Measurements from ENCODE around the gene SLC25A34. TPM values are rescaled to one million over a fixed set of nuclear protein-coding genes. Genes with fewer than 3 reads are reported as not detected.

The SLC25A34 gene
- total and polyA plus RNA-seq, 4 experiments from 2014 or later: 0.08 to 4.2 (median 2.2) TPM; not detected in 1

DNA sequence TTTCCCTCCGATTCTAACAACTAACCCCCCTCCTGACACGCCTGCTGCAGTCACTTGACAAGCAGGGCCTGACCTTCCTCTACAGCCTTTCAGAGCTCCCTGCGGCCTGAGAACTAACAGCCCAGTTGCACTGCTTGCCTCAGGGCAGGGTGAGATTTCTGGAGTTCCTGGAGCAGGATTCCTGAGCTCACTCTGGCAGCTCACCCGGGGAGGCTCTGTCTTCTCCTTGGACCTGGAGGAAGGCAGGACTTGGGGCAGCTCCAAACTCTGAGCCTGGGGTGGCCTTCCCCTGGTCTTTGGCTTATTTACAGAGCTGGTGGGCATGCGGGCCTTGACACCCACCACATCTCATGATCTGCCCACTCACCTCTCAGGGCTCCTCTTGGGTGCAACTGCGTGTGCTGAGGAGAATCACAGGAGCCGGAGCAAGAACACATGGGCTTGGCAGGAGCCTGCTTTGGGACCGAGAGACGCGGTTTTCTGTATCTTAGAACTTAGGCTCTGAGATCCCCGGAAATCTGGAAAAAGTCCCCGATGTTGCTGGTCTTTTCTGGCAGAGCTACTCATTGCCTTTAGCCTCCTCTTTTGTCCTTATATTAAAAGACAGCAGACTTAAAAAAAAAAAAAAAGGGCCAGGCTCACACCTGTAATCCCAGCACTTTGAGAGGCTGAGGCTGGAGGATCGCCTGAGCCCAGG is 13.1 kb upstream of the SLC25A34 start:
- no peak overlapping the region for H3K4me3 Mint-ChIP-seq
- ChIA-PET CTCF (ENCODE audit: partially characterized antibody) (interaction anchor here (1.2 kb wide), 2 partner anchors 15 to 25 kb away, joined by 3 read pairs; no protein-coding TSS in a partner anchor), POLR2A (ENCODE audit: partially characterized antibody) (no interaction called here)
- no peaks in the 10 kb centered on the region for H3K9me3 Mint-ChIP-seq
- Histone ChIP-seq H3K27me3 (ENCODE audit: insufficient read depth, low read length) (no peaks in the 10 kb centered on the region), H3K4me1 (ENCODE audit: insufficient read depth, low read length) (no peaks in the 10 kb centered on the region), H3K9me3 (ENCODE audit: control insufficient read depth in 1 of 2, low read length in 2 of 2) (no peaks in the 10 kb centered on the region), H3K27ac (ENCODE audit: low read depth, low read length) (no peak overlapping the region), H3K4me3 (ENCODE audit: low read length in 2 of 2) (no peak overlapping the region), H3K36me3 (ENCODE audit: insufficient read depth, low read length) (peaks cover 56% of the 10 kb centered on the region)
- H3K36me3 Mint-ChIP-seq: peaks cover 32 to 60% of the 10 kb centered on the region in 2 donors
- no peaks in the 10 kb centered on the region for H3K4me1 Mint-ChIP-seq
- intact Hi-C loops (cut with micrococcal nuclease): no loop called here
- H3K27ac Mint-ChIP-seq: peak overlapping the region in 1 of 7 donors; percentile 68
- no peak for DNase-seq
- no peaks in the 10 kb centered on the region for H3K27me3 Mint-ChIP-seq

DNA sequence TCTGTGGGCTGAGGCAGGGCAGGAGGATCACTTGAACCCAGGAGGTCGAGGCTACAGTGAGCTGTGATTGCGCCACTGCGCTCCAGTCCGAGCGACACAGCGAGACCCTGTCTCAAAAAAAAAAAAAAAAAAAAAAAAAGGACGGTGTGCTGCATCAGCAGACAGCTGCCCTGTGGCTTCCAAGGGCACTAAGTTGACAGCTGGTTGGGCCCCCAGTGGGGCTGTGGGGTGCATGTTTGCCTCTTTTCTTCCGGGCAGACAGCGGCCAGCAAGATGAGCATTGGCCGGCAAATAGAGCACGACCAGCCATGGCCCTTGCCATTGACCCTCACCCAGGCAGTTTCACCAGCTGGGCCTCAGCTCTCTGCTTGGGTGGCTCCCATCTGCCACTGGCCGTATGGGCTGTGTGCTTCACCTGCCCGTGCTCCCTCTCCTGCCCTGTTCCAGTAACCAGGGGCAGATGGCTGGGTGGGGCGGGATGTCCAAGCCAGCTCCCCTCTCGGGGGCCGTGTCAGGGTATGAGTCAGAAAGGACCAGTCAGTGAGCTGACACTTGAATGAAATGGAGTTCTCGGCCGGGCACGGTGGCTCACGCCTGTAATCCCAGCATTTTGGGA is 12.3 kb upstream of the SLC25A34 start:
- H3K27me3 Mint-ChIP-seq: no peaks in the 10 kb centered on the region
- intact Hi-C loops (cut with micrococcal nuclease): no loop called here
- Histone ChIP-seq H3K9me3 (ENCODE audit: control insufficient read depth in 1 of 2, low read length in 2 of 2) (no peaks in the 10 kb centered on the region), H3K4me1 (ENCODE audit: insufficient read depth, low read length) (no peaks in the 10 kb centered on the region), H3K27ac (ENCODE audit: low read depth, low read length) (no peak overlapping the region), H3K36me3 (ENCODE audit: insufficient read depth, low read length) (peaks cover 60% of the 10 kb centered on the region), H3K27me3 (ENCODE audit: insufficient read depth, low read length) (no peaks in the 10 kb centered on the region), H3K4me3 (ENCODE audit: low read length in 2 of 2) (no peak overlapping the region)
- no peak for DNase-seq
- ChIA-PET POLR2A (ENCODE audit: partially characterized antibody) (no interaction called here), CTCF (ENCODE audit: partially characterized antibody) (interaction anchor here (1.2 kb wide), 2 partner anchors 14 to 26 kb away, joined by 3 read pairs; no protein-coding TSS in a partner anchor)
- peaks cover 26 to 63% of the 10 kb centered on the region in 2 donors for H3K36me3 Mint-ChIP-seq
- no peaks in the 10 kb centered on the region for H3K4me1 Mint-ChIP-seq
- H3K27ac Mint-ChIP-seq: no peak overlapping the region
- no peaks in the 10 kb centered on the region for H3K9me3 Mint-ChIP-seq
- H3K4me3 Mint-ChIP-seq: no peak overlapping the region

DNA sequence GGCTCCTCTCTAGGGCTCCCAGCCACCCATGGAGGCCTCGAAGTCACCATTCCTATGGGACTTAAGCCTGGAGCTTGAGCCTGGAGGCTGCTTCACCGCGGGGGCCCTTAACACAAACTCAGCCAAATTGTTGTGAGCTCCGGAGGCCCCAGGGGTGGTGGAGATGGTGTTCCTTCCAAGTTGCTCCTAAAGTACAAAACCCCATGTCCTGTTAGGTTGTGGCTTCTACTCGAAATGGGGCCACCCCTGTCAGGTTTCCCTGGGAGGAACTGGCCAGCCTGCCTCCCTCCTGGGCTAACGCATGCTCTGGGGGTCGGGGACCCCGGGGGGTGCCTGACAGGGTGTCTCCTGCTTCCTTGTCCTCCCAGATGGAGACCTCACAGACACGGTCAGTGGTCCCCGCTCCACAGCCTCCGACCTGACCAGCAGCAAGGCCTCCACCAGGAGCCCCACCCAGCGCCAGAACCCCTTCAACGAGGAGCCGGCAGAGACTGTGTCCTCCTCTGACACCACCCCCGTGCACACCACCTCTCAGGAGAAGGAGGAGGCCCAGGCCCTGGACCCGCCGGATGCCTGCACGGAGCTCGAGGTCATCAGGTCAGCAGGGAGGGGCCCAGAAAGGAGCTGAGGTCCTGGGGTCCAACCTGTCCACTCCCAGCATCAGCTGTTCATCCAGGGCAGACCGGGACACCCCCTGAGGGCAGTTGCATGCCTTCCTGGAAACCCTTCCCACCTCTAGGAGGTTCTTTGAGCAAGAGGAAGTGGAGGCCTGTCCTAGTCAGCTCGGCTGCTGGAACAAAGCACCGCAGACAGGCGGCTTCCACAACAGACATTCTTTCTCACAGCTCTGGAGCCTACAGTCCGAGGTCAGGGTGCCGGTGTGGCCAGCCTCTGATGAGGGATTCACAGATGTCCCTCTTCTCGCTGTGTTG is 10.8 kb upstream of the SLC25A34 start:
- no peak for DNase-seq
- Mint-ChIP-seq H3K4me1 (no peaks in the 10 kb centered on the region), H3K36me3 (peaks cover 21 to 62% of the 10 kb centered on the region in 2 donors), H3K27me3 (no peaks in the 10 kb centered on the region), H3K27ac (peak overlapping the region in 1 of 7 donors; percentile 41), H3K9me3 (no peaks in the 10 kb centered on the region), H3K4me3 (no peak overlapping the region)
- POLR2A ChIA-PET (ENCODE audit: partially characterized antibody): no interaction called here
- no peaks in the 10 kb centered on the region for H3K27me3 ChIP-seq (ENCODE audit: insufficient read depth, low read length)
- CTCF ChIA-PET (ENCODE audit: partially characterized antibody): no interaction called here
- H3K36me3 ChIP-seq (ENCODE audit: insufficient read depth, low read length): peaks cover 65% of the 10 kb centered on the region
- no peak overlapping the region for H3K27ac ChIP-seq (ENCODE audit: low read depth, low read length)
- H3K9me3 ChIP-seq (ENCODE audit: control insufficient read depth in 1 of 2, low read length in 2 of 2): no peaks in the 10 kb centered on the region
- H3K4me1 ChIP-seq (ENCODE audit: insufficient read depth, low read length): no peaks in the 10 kb centered on the region
- no peak overlapping the region for H3K4me3 ChIP-seq (ENCODE audit: low read length in 2 of 2)
- intact Hi-C loops (cut with micrococcal nuclease): no loop called here

DNA sequence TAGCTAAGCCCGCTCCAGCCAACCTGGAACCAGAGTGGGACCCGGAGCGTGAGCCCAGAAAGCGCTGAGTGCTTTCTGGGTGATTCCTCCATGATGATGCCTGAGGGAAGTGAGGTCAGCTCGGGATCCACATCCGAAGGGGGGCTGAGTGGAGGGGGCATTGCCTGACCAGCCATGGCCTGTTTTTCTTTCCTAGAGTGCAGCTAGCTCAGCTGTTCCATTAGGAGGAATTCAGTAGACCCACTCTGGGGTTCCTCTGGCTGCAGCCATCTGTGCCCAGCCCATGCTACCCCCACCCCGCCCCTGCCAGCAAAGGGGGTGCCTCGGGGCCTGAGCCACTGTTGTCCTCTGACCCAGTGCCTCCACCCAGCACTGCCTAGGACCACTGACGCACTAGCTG is 9.6 kb upstream of the SLC25A34 start:
- no peaks in the 10 kb centered on the region for H3K27me3 Mint-ChIP-seq
- no peak overlapping the region for H3K27ac Mint-ChIP-seq
- Histone ChIP-seq H3K4me1 (ENCODE audit: insufficient read depth, low read length) (no peaks in the 10 kb centered on the region), H3K27ac (ENCODE audit: low read depth, low read length) (no peak overlapping the region), H3K4me3 (ENCODE audit: low read length in 2 of 2) (no peak overlapping the region), H3K9me3 (ENCODE audit: control insufficient read depth in 1 of 2, low read length in 2 of 2) (no peaks in the 10 kb centered on the region), H3K27me3 (ENCODE audit: insufficient read depth, low read length) (no peaks in the 10 kb centered on the region), H3K36me3 (ENCODE audit: insufficient read depth, low read length) (peaks cover 66% of the 10 kb centered on the region)
- H3K4me1 Mint-ChIP-seq: no peaks in the 10 kb centered on the region
- intact Hi-C loops (cut with micrococcal nuclease): no loop called here
- POLR2A ChIA-PET (ENCODE audit: partially characterized antibody): no interaction called here
- no peak overlapping the region for H3K4me3 Mint-ChIP-seq
- DNase-seq: no peak
- CTCF ChIA-PET (ENCODE audit: partially characterized antibody): no interaction called here
- H3K9me3 Mint-ChIP-seq: no peaks in the 10 kb centered on the region
- H3K36me3 Mint-ChIP-seq: peaks cover 17 to 52% of the 10 kb centered on the region in 2 donors

DNA sequence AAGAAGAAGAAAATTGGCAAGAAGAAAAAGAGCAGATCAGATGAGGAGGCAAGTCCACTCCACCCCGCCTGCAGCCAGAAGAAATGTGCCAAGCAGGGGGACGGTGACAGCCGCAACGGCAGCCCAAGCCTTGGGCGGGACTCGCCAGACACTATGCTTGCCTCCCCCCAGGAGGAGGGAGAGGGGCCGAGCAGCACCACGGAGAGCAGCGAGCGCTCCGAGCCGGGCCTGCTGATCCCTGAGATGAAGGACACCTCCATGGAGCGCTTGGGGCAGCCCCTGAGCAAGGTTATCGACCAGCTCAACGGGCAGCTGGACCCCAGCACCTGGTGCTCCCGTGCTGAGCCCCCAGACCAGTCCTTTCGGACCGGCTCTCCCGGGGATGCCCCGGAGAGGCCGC is 9.0 kb upstream of the SLC25A34 start:
- ChIA-PET POLR2A (ENCODE audit: partially characterized antibody) (no interaction called here), CTCF (ENCODE audit: partially characterized antibody) (no interaction called here)
- peaks cover 67% of the 10 kb centered on the region for H3K36me3 ChIP-seq (ENCODE audit: insufficient read depth, low read length)
- H3K4me3 Mint-ChIP-seq: no peak overlapping the region
- H3K4me3 ChIP-seq (ENCODE audit: low read length in 2 of 2): no peak overlapping the region
- H3K27me3 ChIP-seq (ENCODE audit: insufficient read depth, low read length): no peaks in the 10 kb centered on the region
- H3K9me3 ChIP-seq (ENCODE audit: control insufficient read depth in 1 of 2, low read length in 2 of 2): no peaks in the 10 kb centered on the region
- H3K9me3 Mint-ChIP-seq: no peaks in the 10 kb centered on the region
- H3K4me1 ChIP-seq (ENCODE audit: insufficient read depth, low read length): no peaks in the 10 kb centered on the region
- intact Hi-C loops (cut with micrococcal nuclease): no loop called here
- no peak overlapping the region for H3K27ac Mint-ChIP-seq
- no peak overlapping the region for H3K27ac ChIP-seq (ENCODE audit: low read depth, low read length)
- no peaks in the 10 kb centered on the region for H3K27me3 Mint-ChIP-seq
- peaks cover 17 to 48% of the 10 kb centered on the region in 2 donors for H3K36me3 Mint-ChIP-seq
- DNase-seq: no peak
- H3K4me1 Mint-ChIP-seq: no peaks in the 10 kb centered on the region

DNA sequence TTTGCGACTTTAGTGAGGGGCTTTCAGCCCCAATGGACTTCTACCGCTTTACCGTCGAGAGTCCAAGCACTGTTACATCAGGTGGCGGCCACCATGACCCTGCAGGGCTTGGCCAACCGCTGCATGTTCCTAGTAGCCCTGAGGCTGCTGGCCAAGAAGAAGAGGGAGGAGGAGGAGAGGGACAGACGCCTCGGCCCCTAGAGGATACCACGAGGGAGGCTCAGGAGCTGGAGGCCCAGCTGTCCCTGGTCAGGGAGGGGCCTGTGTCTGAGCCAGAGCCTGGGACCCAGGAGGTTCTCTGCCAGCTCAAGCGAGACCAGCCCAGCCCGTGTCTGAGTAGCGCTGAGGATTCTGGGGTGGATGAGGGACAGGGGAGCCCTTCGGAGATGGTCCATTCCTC is 8.6 kb upstream of the SLC25A34 start:
- no peak overlapping the region for H3K27ac ChIP-seq (ENCODE audit: low read depth, low read length)
- intact Hi-C loops (cut with micrococcal nuclease): no loop called here
- Mint-ChIP-seq H3K36me3 (peaks cover 17 to 50% of the 10 kb centered on the region in 2 donors), H3K4me3 (no peak overlapping the region), H3K4me1 (no peaks in the 10 kb centered on the region), H3K27me3 (no peaks in the 10 kb centered on the region), H3K27ac (no peak overlapping the region), H3K9me3 (no peaks in the 10 kb centered on the region)
- H3K4me3 ChIP-seq (ENCODE audit: low read length in 2 of 2): no peak overlapping the region
- ChIA-PET POLR2A (ENCODE audit: partially characterized antibody) (no interaction called here), CTCF (ENCODE audit: partially characterized antibody) (interaction anchor here (0.6 kb wide), 1 partner anchor 14 kb away, joined by 3 read pairs; no protein-coding TSS in a partner anchor)
- no peaks in the 10 kb centered on the region for H3K27me3 ChIP-seq (ENCODE audit: insufficient read depth, low read length)
- no peak for DNase-seq
- no peaks in the 10 kb centered on the region for H3K4me1 ChIP-seq (ENCODE audit: insufficient read depth, low read length)
- peaks cover 65% of the 10 kb centered on the region for H3K36me3 ChIP-seq (ENCODE audit: insufficient read depth, low read length)
- no peaks in the 10 kb centered on the region for H3K9me3 ChIP-seq (ENCODE audit: control insufficient read depth in 1 of 2, low read length in 2 of 2)
